ENCODE measurements around the gene VAMP8.

VAMP8 gene

GRCh38 chr2:85582492-85582891 lies 5.1 kb downstream of the VAMP8 start:
- H3K4me3 ChIP-seq (replicated peaks; ENCODE audit: low read depth, low read length): no peak overlapping the region
- DNase-seq (ENCODE audit: low read depth): no peak
- no peak for TF ChIP-seq CTCF (IDR thresholded peaks at IDR 0.05; ENCODE audit: low read length, missing control alignments)

- peak overlapping the region; percentile 57 for H3K4me3 ChIP-seq (replicated peaks; ENCODE audit: low read depth, low read length)
- TF ChIP-seq CTCF (IDR thresholded peaks at IDR 0.05; ENCODE audit: low read length, missing control alignments): no peak
- DNase-seq (ENCODE audit: low read depth): no peak
These were observed 6.4 kb downstream of the VAMP8 start for GRCh38 chr2:85583667-85584353.

GRCh38 chr2:85584354-85584856 lies 7.0 kb downstream of the VAMP8 start, which contains the start of gene VAMP5:
TSS of gene VAMP5 (plus strand) at chr2:85584431. CDS start at chr2:85584491, 60 bp downstream.
- no peak for TF ChIP-seq CTCF (IDR thresholded peaks at IDR 0.05; ENCODE audit: low read length, missing control alignments)
- DNase-seq (ENCODE audit: low read depth): no peak
- peak within 1 kb of the TSS; percentile 57 for H3K4me3 ChIP-seq (replicated peaks; ENCODE audit: low read depth, low read length)

- DNase-seq (ENCODE audit: low read depth): peak; percentile 68
- H3K4me3 ChIP-seq (replicated peaks; ENCODE audit: low read depth, low read length): peak overlapping the region; percentile 57
- TF ChIP-seq CTCF (IDR thresholded peaks at IDR 0.05; ENCODE audit: low read length, missing control alignments): no peak
These were observed 7.7 kb downstream of the VAMP8 start for GRCh38 chr2:85584857-85585780.

GRCh38 chr2:85585781-85586105 lies 8.4 kb downstream of the VAMP8 start:
- peak; percentile 36 for DNase-seq (ENCODE audit: low read depth)
- TF ChIP-seq CTCF (IDR thresholded peaks at IDR 0.05; ENCODE audit: low read length, missing control alignments): no peak
- H3K4me3 ChIP-seq (replicated peaks; ENCODE audit: low read depth, low read length): no peak overlapping the region

- TF ChIP-seq CTCF (IDR thresholded peaks at IDR 0.05; ENCODE audit: low read length, missing control alignments): no peak
- no peak overlapping the region for H3K4me3 ChIP-seq (replicated peaks; ENCODE audit: low read depth, low read length)
- no peak for DNase-seq (ENCODE audit: low read depth)
These were observed 10.8 kb downstream of the VAMP8 start for GRCh38 chr2:85588236-85588635.
